Astrocyte (in vitro differentiated cells and primary cell): ENCODE data around the gene HYOU1. TPM values are rescaled to one million over a fixed set of nuclear protein-coding genes. Genes with fewer than 3 reads are reported as not detected.

Experiments
- DNase-seq: peaks from one replicate; pipeline ENCODE4 v3.0.0-alpha.2; 2010; ENCODE audit warnings: low read depth
- FAIRE-seq: peaks from 2 replicates; lab custom pipeline; 2011; peaks lifted over from hg19 to GRCh38; lab: Jason Lieb, UNC
- H2AFZ ChIP-seq: 2 replicates; pipeline ENCODE4 v1.6.0; 2012; ENCODE audit warnings: low read depth, low read length, inconsistent platforms
- H3K27ac ChIP-seq: 2 replicates; pipeline ENCODE4 v1.5.1; 2011; ENCODE audit warnings: low read depth, low read length, inconsistent platforms
- H3K27me3 ChIP-seq: 2 replicates; pipeline ENCODE4 v1.6.0; 2011; ENCODE audit warnings: low read length, inconsistent platforms; ENCODE audit not compliant: insufficient read depth
- H3K36me3 ChIP-seq: 2 replicates; pipeline ENCODE4 v1.5.1; 2011; ENCODE audit warnings: low read length, inconsistent platforms; ENCODE audit not compliant: insufficient read depth
- H3K4me1 ChIP-seq: 2 replicates; pipeline ENCODE4 v1.5.1; 2011; ENCODE audit warnings: low read length, inconsistent platforms; ENCODE audit not compliant: insufficient read depth
- H3K4me2 ChIP-seq: 2 replicates; pipeline ENCODE4 v1.6.0; 2012; ENCODE audit warnings: low read length, inconsistent platforms
- H3K4me3 ChIP-seq: 2 replicates; pipeline ENCODE4 v1.5.1; 2011; ENCODE audit warnings: low read depth, mild to moderate bottlenecking, low read length, inconsistent platforms; ENCODE audit not compliant: insufficient read depth
- H3K79me2 ChIP-seq: 2 replicates; pipeline ENCODE4 v1.6.0; 2012; ENCODE audit warnings: mild to moderate bottlenecking, low read length, inconsistent platforms; ENCODE audit not compliant: insufficient read depth
- H3K9ac ChIP-seq: 2 replicates; pipeline ENCODE4 v1.6.0; 2012; ENCODE audit warnings: mild to moderate bottlenecking, low read length, inconsistent platforms
- H3K9me3 ChIP-seq: 2 replicates; pipeline ENCODE4 v1.5.1; 2012; ENCODE audit warnings: low read depth, mild to moderate bottlenecking, low read length, inconsistent platforms; ENCODE audit not compliant: insufficient read depth
- H4K20me1 ChIP-seq: 2 replicates; pipeline ENCODE4 v1.6.0; 2012; ENCODE audit warnings: low read length, inconsistent platforms; ENCODE audit not compliant: insufficient read depth
- H3K27ac Mint-ChIP-seq: one replicate; pipeline ENCODE4 v1.8.0; 2021; ENCODE audit warnings: mild to moderate bottlenecking, mixed read lengths; ENCODE audit not compliant: unreplicated experiment
- H3K27me3 Mint-ChIP-seq: one replicate; pipeline ENCODE4 v1.8.0; 2021; ENCODE audit warnings: low read depth, mixed read lengths; ENCODE audit not compliant: unreplicated experiment
- H3K36me3 Mint-ChIP-seq: one replicate; pipeline ENCODE4 v1.8.0; 2021; ENCODE audit warnings: low read depth, mixed read lengths; ENCODE audit not compliant: unreplicated experiment
- H3K4me1 Mint-ChIP-seq: one replicate; pipeline ENCODE4 v1.8.0; 2021; ENCODE audit warnings: low read depth, mixed read lengths; ENCODE audit not compliant: unreplicated experiment
- H3K4me3 Mint-ChIP-seq: one replicate; pipeline ENCODE4 v1.8.0; 2021; ENCODE audit warnings: mild to moderate bottlenecking, moderate library complexity, mixed read lengths; ENCODE audit not compliant: unreplicated experiment
- H3K9me3 Mint-ChIP-seq: one replicate; pipeline ENCODE4 v1.8.0; 2021; ENCODE audit warnings: mild to moderate bottlenecking, mixed read lengths; ENCODE audit not compliant: unreplicated experiment
- CTCF ChIP-seq: IDR thresholded peaks from 2 replicates; pipeline ENCODE4 v1.5.1; 2011; ENCODE audit warnings: low read depth, mild to moderate bottlenecking, inconsistent platforms, low read length, moderate library complexity; ENCODE audit not compliant: insufficient read depth
- EZH2 ChIP-seq: IDR thresholded peaks from 2 replicates; pipeline ENCODE4 v1.6.1; 2012; ENCODE audit warnings: mild to moderate bottlenecking, low read length, inconsistent platforms; ENCODE audit not compliant: insufficient read depth
- total RNA-seq: library from RNA; stranded (reverse); gene quantifications from 2 replicates; pipeline ENCODE4 v1.2.1, GENCODE V29; 2021

HYOU1 gene
- total RNA-seq, 1 donor from 2014 or later: 282 TPM

GRCh38 chr11:119047205-119047604, 9.8 kb downstream of the HYOU1 start:
- FAIRE-seq (no peak), DNase-seq (no peak)
- H4K20me1 ChIP-seq: peaks cover 70% of the 10 kb centered on the region
- no peak for TF ChIP-seq EZH2
- TF ChIP-seq CTCF: no peak
- no peak overlapping the region for H2AFZ ChIP-seq
- H3K9me3 ChIP-seq: no peaks in the 10 kb centered on the region
- H3K27me3 Mint-ChIP-seq: no peaks in the 10 kb centered on the region
- no peak overlapping the region for H3K9ac ChIP-seq
- peaks cover 4% of the 10 kb centered on the region for H3K79me2 ChIP-seq
- H3K4me1 ChIP-seq: no peaks in the 10 kb centered on the region
- no peaks in the 10 kb centered on the region for H3K27me3 ChIP-seq
- no peak overlapping the region for H3K4me2 ChIP-seq
- no peaks in the 10 kb centered on the region for H3K9me3 Mint-ChIP-seq
- peaks cover 35% of the 10 kb centered on the region for H3K36me3 Mint-ChIP-seq
- no peaks in the 10 kb centered on the region for H3K4me1 Mint-ChIP-seq
- peaks cover 46% of the 10 kb centered on the region for H3K36me3 ChIP-seq
- H3K27ac Mint-ChIP-seq: no peak overlapping the region
- no peak overlapping the region for H3K4me3 Mint-ChIP-seq
- H3K27ac ChIP-seq: no peak overlapping the region
- no peak overlapping the region for H3K4me3 ChIP-seq

- DNase-seq: no peak
- no peaks in the 10 kb centered on the region for H3K27me3 ChIP-seq
- H3K27ac ChIP-seq: no peak overlapping the region
- no peak overlapping the region for H2AFZ ChIP-seq
- peaks cover 63% of the 10 kb centered on the region for H4K20me1 ChIP-seq
- Mint-ChIP-seq H3K9me3 (no peaks in the 10 kb centered on the region), H3K27ac (no peak overlapping the region), H3K36me3 (peaks cover 30% of the 10 kb centered on the region), H3K27me3 (no peaks in the 10 kb centered on the region), H3K4me1 (peaks cover 4% of the 10 kb centered on the region), H3K4me3 (no peak overlapping the region)
- no peak overlapping the region for H3K9ac ChIP-seq
- TF ChIP-seq EZH2 (no peak), CTCF (no peak)
- H3K79me2 ChIP-seq: no peaks in the 10 kb centered on the region
- no peak overlapping the region for H3K4me3 ChIP-seq
- no peaks in the 10 kb centered on the region for H3K4me1 ChIP-seq
- no peak overlapping the region for H3K4me2 ChIP-seq
- H3K36me3 ChIP-seq: peaks cover 39% of the 10 kb centered on the region
- no peaks in the 10 kb centered on the region for H3K9me3 ChIP-seq
- no peak for FAIRE-seq
Observed at GRCh38 chr11:119046489-119046888, 10.5 kb downstream of the HYOU1 start.

GRCh38 chr11:119044708-119045107, 12.3 kb downstream of the HYOU1 start:
- Mint-ChIP-seq H3K4me3 (peak overlapping the region; percentile 20), H3K4me1 (peaks cover 4% of the 10 kb centered on the region), H3K36me3 (peaks cover 25% of the 10 kb centered on the region), H3K27ac (no peak overlapping the region), H3K27me3 (no peaks in the 10 kb centered on the region), H3K9me3 (no peaks in the 10 kb centered on the region)
- Histone ChIP-seq H3K27ac (no peak overlapping the region), H3K9me3 (no peaks in the 10 kb centered on the region), H2AFZ (no peak overlapping the region), H3K4me3 (no peak overlapping the region), H3K79me2 (no peaks in the 10 kb centered on the region), H3K9ac (no peak overlapping the region), H4K20me1 (peaks cover 47% of the 10 kb centered on the region), H3K4me2 (no peak overlapping the region), H3K27me3 (no peaks in the 10 kb centered on the region), H3K36me3 (peaks cover 24% of the 10 kb centered on the region), H3K4me1 (no peaks in the 10 kb centered on the region)
- no peak for TF ChIP-seq CTCF
- no peak for TF ChIP-seq EZH2
- DNase-seq (no peak), FAIRE-seq (no peak)
